GM21723 (cell line): ENCODE measurements around the gene PIEZO2.
A peak's percentile ranks its signal among the peaks of the same experiment; 100 is the strongest.
"Not testable (repeated sequence)": the region's sequence is repeated elsewhere in the genome, so short reads cannot be mapped to it uniquely, and the experiment has no call there.

Experiments
- ATAC-seq: cut with Tn5 transposase; IDR thresholded peaks from one replicate; pipeline ENCODE4 v1.9.1; 2021; ENCODE audit warnings: mild to moderate bottlenecking, moderate library complexity; ENCODE audit not compliant: unreplicated experiment

Gene PIEZO2

GRCh38 chr18:10935588-10935987, 213.8 kb downstream of the PIEZO2 start:
- no peak for ATAC-seq

GRCh38 chr18:10933648-10934047, 215.7 kb downstream of the PIEZO2 start:
- not testable (repeated sequence) for ATAC-seq

GRCh38 chr18:10930076-10930475, 219.3 kb downstream of the PIEZO2 start:
- no peak for ATAC-seq

- ATAC-seq, result peak; percentile 78
Observed at GRCh38 chr18:10928772-10929373, 220.5 kb downstream of the PIEZO2 start.

- ATAC-seq, result peak; percentile 59
Observed at GRCh38 chr18:10928011-10928771, 221.2 kb downstream of the PIEZO2 start.

GRCh38 chr18:10927286-10927992, 221.9 kb downstream of the PIEZO2 start:
- no peak for ATAC-seq

- no peak for ATAC-seq
Observed at GRCh38 chr18:10926621-10927161, 222.7 kb downstream of the PIEZO2 start.

GRCh38 chr18:10924290-10924689, 225.1 kb downstream of the PIEZO2 start:
- no peak for ATAC-seq

GRCh38 chr18:10923551-10924070, 225.8 kb downstream of the PIEZO2 start:
- ATAC-seq, result no peak

GRCh38 chr18:10923141-10923540, 226.2 kb downstream of the PIEZO2 start:
- ATAC-seq, result no peak

GRCh38 chr18:10922712-10923111, 226.7 kb downstream of the PIEZO2 start:
- ATAC-seq, result not testable (repeated sequence)

- ATAC-seq, result not testable (repeated sequence)
Observed at GRCh38 chr18:10920309-10920708, 229.1 kb downstream of the PIEZO2 start.

- no peak for ATAC-seq
Observed at GRCh38 chr18:10919851-10920250, 229.5 kb downstream of the PIEZO2 start.

GRCh38 chr18:10916865-10917264, 232.5 kb downstream of the PIEZO2 start:
- no peak for ATAC-seq

GRCh38 chr18:10916387-10916786, 233.0 kb downstream of the PIEZO2 start:
- ATAC-seq, result no peak

GRCh38 chr18:10915748-10916147, 233.6 kb downstream of the PIEZO2 start:
- ATAC-seq, result not testable (repeated sequence)

- ATAC-seq, result not testable (repeated sequence)
Observed at GRCh38 chr18:10914610-10915009, 234.8 kb downstream of the PIEZO2 start.

GRCh38 chr18:10913919-10914318, 235.4 kb downstream of the PIEZO2 start:
- ATAC-seq, result no peak

GRCh38 chr18:10912790-10913545, 236.4 kb downstream of the PIEZO2 start:
- no peak for ATAC-seq

GRCh38 chr18:10909724-10910123, 239.6 kb downstream of the PIEZO2 start:
- no peak for ATAC-seq

GRCh38 chr18:10908760-10909159, 240.6 kb downstream of the PIEZO2 start:
- ATAC-seq, result no peak
